ENCODE results near the gene SMCR8.
"Not testable (repeated sequence)": the region's sequence is repeated elsewhere in the genome, so short reads cannot be mapped to it uniquely, and the experiment has no call there.

DNA sequence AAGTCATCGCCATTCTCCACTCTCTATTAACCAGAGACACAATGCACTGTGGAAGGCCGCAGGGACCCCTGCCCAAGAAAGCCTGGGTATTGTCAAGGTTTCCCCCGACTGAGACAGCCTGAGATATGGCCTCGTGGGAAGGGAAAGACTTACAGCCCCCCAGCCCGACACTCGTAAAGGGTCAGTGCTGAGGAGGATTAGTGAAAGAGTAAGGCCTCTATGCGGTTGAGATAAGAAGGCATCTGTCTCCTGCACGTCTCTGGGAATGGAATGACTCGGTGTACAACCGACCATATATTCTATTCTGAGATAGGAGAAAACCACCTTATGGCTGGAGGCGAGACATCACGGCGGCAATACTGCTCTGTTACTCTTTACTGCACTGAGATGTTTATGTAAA, 11.9 kb upstream of the SMCR8 start:
- TF ChIP-seq, protein P1, sequence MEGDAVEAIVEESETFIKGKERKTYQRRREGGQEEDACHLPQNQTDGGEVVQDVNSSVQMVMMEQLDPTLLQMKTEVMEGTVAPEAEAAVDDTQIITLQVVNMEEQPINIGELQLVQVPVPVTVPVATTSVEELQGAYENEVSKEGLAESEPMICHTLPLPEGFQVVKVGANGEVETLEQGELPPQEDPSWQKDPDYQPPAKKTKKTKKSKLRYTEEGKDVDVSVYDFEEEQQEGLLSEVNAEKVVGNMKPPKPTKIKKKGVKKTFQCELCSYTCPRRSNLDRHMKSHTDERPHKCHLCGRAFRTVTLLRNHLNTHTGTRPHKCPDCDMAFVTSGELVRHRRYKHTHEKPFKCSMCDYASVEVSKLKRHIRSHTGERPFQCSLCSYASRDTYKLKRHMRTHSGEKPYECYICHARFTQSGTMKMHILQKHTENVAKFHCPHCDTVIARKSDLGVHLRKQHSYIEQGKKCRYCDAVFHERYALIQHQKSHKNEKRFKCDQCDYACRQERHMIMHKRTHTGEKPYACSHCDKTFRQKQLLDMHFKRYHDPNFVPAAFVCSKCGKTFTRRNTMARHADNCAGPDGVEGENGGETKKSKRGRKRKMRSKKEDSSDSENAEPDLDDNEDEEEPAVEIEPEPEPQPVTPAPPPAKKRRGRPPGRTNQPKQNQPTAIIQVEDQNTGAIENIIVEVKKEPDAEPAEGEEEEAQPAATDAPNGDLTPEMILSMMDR (conservative IDR thresholded peaks at IDR 0.05 in 1 of 2, IDR thresholded peaks at IDR 0.05 in 1 of 2; ENCODE audit: low read depth in 1 of 2, low read length in 2 of 2): not testable (repeated sequence)
- not testable (repeated sequence) for TF ChIP-seq EZH2 (IDR thresholded peaks at IDR 0.05; ENCODE audit: low read length, missing control alignments)
